HepG2 (cell line): ENCODE results near the gene BMP8B.

Experiments used
- ATRX ChIP-seq: sonication (generic); formaldehyde crosslinking; IDR thresholded peaks from 2 replicates; pipeline ENCODE4 v1.4.0; 2020; ENCODE audit warnings: missing genetic modification reagents, borderline replicate concordance
- FOXM1 ChIP-seq: sonication (generic); formaldehyde crosslinking; IDR thresholded peaks from 2 replicates; pipeline ENCODE4 v1.5.0; 2020; ENCODE audit warnings: missing genetic modification reagents
- POGZ ChIP-seq: sonication (generic); formaldehyde crosslinking; IDR thresholded peaks from 2 replicates; pipeline ENCODE4 v1.4.0; 2020; ENCODE audit warnings: mild to moderate bottlenecking, missing genetic modification reagents
- SIN3A ChIP-seq: IDR thresholded peaks from 2 replicates; pipeline ENCODE4 v1.6.1; 2011; ENCODE audit warnings: low read depth, mild to moderate bottlenecking, control low read depth, low read length, borderline replicate concordance
- TF ChIP-seq, protein P1 (sequence below): sonication (generic); formaldehyde crosslinking; IDR thresholded peaks from 2 replicates; pipeline ENCODE4 v1.4.0; 2020; ENCODE audit warnings: missing genetic modification reagents, borderline replicate concordance

GRCh38 chr1:39753132-39754025 is 35.3 kb downstream of the BMP8B start:
- TF ChIP-seq ATRX (CRISPR knock-in tag) (no peak), SIN3A (no peak), FOXM1 (CRISPR knock-in tag) (no peak), POGZ (CRISPR knock-in tag) (no peak)
- TF ChIP-seq, protein P1, sequence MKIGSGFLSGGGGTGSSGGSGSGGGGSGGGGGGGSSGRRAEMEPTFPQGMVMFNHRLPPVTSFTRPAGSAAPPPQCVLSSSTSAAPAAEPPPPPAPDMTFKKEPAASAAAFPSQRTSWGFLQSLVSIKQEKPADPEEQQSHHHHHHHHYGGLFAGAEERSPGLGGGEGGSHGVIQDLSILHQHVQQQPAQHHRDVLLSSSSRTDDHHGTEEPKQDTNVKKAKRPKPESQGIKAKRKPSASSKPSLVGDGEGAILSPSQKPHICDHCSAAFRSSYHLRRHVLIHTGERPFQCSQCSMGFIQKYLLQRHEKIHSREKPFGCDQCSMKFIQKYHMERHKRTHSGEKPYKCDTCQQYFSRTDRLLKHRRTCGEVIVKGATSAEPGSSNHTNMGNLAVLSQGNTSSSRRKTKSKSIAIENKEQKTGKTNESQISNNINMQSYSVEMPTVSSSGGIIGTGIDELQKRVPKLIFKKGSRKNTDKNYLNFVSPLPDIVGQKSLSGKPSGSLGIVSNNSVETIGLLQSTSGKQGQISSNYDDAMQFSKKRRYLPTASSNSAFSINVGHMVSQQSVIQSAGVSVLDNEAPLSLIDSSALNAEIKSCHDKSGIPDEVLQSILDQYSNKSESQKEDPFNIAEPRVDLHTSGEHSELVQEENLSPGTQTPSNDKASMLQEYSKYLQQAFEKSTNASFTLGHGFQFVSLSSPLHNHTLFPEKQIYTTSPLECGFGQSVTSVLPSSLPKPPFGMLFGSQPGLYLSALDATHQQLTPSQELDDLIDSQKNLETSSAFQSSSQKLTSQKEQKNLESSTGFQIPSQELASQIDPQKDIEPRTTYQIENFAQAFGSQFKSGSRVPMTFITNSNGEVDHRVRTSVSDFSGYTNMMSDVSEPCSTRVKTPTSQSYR, result no peak
